Measurements from ENCODE around the gene PCTP. TPM values are rescaled to one million over a fixed set of nuclear protein-coding genes. Genes with fewer than 3 reads are reported as not detected.
A peak's percentile ranks its signal among the peaks of the same experiment; 100 is the strongest.

The PCTP gene
- total RNA-seq, 4 donors from 2014 or later = 6.9 to 13.6 (median 9.7) TPM

DNA sequence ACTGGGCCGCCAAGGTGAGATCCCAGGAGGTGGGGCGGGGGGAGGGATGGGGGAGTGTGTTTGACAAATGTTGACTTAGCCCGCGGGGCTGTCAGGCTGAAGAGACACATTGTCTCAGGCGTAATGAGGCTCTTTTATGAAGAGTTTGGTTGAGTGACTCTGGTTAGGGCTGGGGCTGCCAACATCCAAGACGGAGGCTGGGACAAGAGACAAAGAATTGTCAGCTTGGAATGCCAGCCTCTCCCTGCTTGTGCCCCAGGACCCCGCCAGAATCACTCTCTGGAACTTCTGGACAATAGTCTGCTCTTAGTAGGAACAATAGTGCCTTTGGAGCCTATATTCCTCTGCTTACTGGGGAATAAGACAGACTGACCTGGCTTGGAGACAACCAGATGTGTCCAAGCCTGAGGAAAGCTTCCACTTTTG, 24.0 kb downstream of the PCTP start:
- Histone ChIP-seq H3K4me3 (no peak overlapping the region), H3K4me1 (peaks cover 0 to 16% (median 3%) of the 10 kb centered on the region in 3 donors), H3K9me3 (no peaks in the 10 kb centered on the region), H3K27me3 (no peaks in the 10 kb centered on the region), H3K27ac (no peak overlapping the region), H3K36me3 (peaks cover 0 to 67% (median 4%) of the 10 kb centered on the region in 3 donors)
- no peak for DNase-seq
- WGBS, 2 donors = 35 to 53% methylated on average over 2 to 3 of the region's 7 CpGs
- TF ChIP-seq, protein P1, sequence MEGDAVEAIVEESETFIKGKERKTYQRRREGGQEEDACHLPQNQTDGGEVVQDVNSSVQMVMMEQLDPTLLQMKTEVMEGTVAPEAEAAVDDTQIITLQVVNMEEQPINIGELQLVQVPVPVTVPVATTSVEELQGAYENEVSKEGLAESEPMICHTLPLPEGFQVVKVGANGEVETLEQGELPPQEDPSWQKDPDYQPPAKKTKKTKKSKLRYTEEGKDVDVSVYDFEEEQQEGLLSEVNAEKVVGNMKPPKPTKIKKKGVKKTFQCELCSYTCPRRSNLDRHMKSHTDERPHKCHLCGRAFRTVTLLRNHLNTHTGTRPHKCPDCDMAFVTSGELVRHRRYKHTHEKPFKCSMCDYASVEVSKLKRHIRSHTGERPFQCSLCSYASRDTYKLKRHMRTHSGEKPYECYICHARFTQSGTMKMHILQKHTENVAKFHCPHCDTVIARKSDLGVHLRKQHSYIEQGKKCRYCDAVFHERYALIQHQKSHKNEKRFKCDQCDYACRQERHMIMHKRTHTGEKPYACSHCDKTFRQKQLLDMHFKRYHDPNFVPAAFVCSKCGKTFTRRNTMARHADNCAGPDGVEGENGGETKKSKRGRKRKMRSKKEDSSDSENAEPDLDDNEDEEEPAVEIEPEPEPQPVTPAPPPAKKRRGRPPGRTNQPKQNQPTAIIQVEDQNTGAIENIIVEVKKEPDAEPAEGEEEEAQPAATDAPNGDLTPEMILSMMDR (IDR thresholded peaks at IDR 0.05) = no peak
- TF ChIP-seq POLR2A (IDR thresholded peaks at IDR 0.05) = no peak
- intact Hi-C loops (cut with DNase I) = loop anchor here (5.0 kb wide), 1 partner anchor 248 kb away; no protein-coding TSS in a partner anchor

DNA sequence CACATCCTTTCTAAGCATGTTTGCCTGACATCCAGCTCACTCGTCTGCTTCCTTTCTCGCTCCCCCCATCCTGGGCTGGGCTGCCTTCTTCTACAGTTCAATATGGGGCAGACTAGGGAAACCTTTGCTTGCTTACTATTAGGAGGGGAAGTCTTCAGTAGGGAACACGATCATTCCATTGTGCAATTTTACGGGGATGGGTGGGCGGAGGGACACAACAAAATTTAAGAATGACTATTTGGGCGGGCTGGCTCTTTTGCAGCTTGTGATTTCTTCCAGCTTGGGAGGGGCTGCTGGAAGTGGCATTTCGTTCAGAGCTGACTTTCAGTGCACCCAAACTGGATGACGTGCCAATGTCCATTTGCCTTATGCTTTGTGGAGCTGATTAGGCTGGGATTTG, 25.4 kb downstream of the PCTP start:
- H3K4me3 ChIP-seq = no peak overlapping the region
- DNase-seq = no peak
- 80 to 91% methylated on average over 8 of the region's 8 CpGs for WGBS, 2 donors
- peaks cover 0 to 9% (median 0%) of the 10 kb centered on the region in 3 donors for H3K4me1 ChIP-seq
- no peaks in the 10 kb centered on the region for H3K27me3 ChIP-seq
- intact Hi-C loops (cut with DNase I) = no loop called here
- peaks cover 0 to 61% (median under 1%) of the 10 kb centered on the region in 3 donors for H3K36me3 ChIP-seq
- no peak overlapping the region for H3K27ac ChIP-seq
- TF ChIP-seq POLR2A (IDR thresholded peaks at IDR 0.05) = no peak
- no peaks in the 10 kb centered on the region for H3K9me3 ChIP-seq

DNA sequence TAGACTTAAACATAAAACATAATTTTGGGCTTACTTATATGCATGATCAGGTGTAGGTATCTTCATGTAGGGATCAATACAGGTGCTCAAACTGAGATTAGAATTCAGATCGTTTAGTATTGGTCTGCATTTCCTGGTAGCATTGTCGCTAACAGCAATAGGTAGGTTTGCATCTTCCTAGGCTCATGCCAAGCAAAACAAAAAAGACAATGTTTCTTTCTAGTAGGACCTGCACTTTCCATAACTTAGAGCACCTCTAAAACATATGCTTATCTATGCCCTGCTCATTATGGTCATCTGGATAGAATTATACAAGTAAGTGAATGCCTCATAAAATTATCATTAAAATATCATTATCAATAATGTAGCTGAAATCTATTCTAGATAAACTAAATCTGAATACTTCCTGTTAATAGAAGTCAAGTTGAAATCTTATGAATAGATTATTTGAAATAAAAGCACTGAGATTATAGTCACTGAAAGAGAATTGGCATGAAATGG, 26.7 kb downstream of the PCTP start:
- Histone ChIP-seq H3K27ac (no peak overlapping the region), H3K4me1 (peaks cover 0 to 9% (median 0%) of the 10 kb centered on the region in 3 donors), H3K27me3 (no peaks in the 10 kb centered on the region), H3K4me3 (no peak overlapping the region), H3K36me3 (peaks cover 0 to 49% (median 0%) of the 10 kb centered on the region in 3 donors), H3K9me3 (no peaks in the 10 kb centered on the region)
- TF ChIP-seq, protein P1 (IDR thresholded peaks at IDR 0.05) = no peak
- TF ChIP-seq POLR2A (IDR thresholded peaks at IDR 0.05) = no peak
- intact Hi-C loops (cut with DNase I) = no loop called here
- 72 to 86% methylated on average over 2 of the region's 2 CpGs for WGBS, 2 donors
- DNase-seq = no peak

DNA sequence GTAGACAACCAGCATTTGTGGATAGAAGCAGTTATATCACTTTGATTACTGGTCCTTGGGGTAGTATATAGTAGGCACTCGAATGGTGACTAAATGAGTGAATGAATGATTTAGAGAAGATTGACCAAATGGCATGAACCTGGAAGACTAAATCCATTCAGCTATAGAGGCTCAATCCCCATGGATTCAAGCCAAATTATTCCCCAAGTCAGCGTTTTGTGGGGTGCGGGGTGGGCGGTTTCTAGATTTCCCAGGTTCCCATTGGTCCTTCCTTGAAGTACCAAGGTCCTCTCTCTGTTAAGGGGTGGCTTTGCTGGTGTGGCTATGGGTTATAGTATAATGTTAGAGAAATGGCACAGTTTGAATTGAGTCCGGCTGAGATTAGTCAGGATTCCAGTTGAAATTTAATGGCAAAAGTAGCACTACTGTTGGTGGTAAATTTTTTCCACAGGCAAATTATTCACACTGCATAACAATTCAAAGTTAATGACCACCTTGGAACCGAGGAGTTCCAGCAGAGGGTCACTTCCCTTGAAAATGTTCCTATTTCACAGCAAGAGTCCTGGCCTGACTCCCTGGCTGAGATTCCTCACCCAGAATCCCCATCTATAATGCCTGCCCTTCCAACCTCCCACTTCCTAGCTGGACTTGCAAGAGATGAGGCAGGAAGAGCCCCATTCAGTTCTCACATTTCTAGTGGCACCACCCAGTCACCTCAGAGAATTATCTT, 27.7 kb downstream of the PCTP start:
- Histone ChIP-seq H3K4me3 (no peak overlapping the region), H3K36me3 (peaks cover 0 to 38% (median 0%) of the 10 kb centered on the region in 3 donors), H3K4me1 (peaks cover 0 to 14% (median 5%) of the 10 kb centered on the region in 3 donors), H3K9me3 (no peaks in the 10 kb centered on the region), H3K27me3 (no peaks in the 10 kb centered on the region), H3K27ac (no peak overlapping the region)
- intact Hi-C loops (cut with DNase I) = no loop called here
- no peak for DNase-seq
- TF ChIP-seq POLR2A (IDR thresholded peaks at IDR 0.05) = no peak
- TF ChIP-seq, protein P1 (IDR thresholded peaks at IDR 0.05) = no peak
- 86 to 95% methylated on average over 6 of the region's 6 CpGs for WGBS, 2 donors

DNA sequence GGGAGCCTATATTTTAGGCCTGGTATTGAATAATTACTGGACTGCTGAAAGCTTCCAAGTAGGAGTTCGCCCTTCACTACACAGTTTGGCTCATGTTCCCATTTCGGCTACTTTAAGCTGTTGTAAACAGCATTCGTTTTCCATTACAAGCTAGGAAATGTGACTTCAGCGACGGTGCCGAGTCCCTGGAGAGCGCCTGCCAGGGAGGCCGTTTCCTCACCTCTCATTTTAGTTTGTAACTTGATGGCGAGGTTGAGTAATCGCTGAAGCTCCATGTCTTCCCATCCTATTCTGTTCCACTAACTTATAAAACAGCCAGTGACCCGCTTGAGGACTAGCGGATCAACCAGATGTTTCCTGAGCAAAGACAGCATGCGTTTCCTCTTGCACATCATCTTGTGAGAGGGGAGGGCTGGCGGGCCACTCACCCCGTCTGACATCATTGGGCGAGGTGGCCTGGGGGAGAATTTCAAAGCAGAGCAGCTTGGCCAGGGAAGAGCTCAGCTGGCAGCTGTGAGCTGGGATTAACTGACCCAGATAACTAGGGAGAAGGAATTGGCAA, 32.9 kb downstream of the PCTP start:
- no peak for DNase-seq
- peaks cover 0 to 13% (median 5%) of the 10 kb centered on the region in 3 donors for H3K4me1 ChIP-seq
- 49 to 66% methylated on average over 3 to 13 of the region's 16 CpGs for WGBS, 2 donors

More for the DNA sequence above, 32.9 kb downstream of the PCTP start:
- Histone ChIP-seq H3K27ac (peak overlapping the region in 3 of 4 donors; percentile 68 to 86 (median 79)), H3K4me3 (peak overlapping the region in 1 of 4 donors; percentile 12), H3K9me3 (no peaks in the 10 kb centered on the region), H3K27me3 (no peaks in the 10 kb centered on the region), H3K36me3 (peaks cover 0 to 2% (median 0%) of the 10 kb centered on the region in 3 donors)
- intact Hi-C loops (cut with DNase I) = no loop called here
- TF ChIP-seq POLR2A (IDR thresholded peaks at IDR 0.05) = no peak
- TF ChIP-seq, protein P1 (IDR thresholded peaks at IDR 0.05) = no peak
